NCI-H128 (cell line): Measurements from ENCODE around the gene ATF5.

ENCODE experiments used
- DNase-seq: peaks from one replicate; lab custom pipeline; 2025; ENCODE audit not compliant: unreplicated experiment; lab: John Stamatoyannopoulos, UW

ATF5 gene

GRCh38 chr19:49972841-49973240, 43.8 kb downstream of the ATF5 start:
- no peak for DNase-seq

- DNase-seq, result no peak
Measured at GRCh38 chr19:49973987-49974386, 45.0 kb downstream of the ATF5 start.

DNA sequence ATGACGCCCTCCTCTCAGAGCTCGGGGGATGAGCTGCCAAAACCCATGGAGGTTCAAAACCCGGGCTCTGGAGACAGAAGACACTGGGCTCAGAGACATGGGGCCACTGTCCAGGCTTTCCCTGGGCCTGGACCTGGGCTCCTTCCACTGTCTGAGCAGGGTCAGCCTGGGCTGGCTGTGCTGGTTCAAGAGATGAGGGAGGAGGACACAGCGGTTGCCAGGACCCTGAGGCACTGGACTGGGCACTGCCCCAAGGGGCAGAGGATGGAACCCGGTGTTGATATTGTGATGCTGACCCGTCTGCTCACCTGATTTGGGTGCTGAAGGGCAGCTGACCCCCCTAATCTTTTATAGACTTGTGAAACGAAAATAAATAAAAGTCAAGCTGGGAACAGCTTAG, 46.0 kb downstream of the ATF5 start:
- no peak for DNase-seq

- DNase-seq, result no peak
Measured at GRCh38 chr19:49976496-49976895, 47.5 kb downstream of the ATF5 start.

DNA sequence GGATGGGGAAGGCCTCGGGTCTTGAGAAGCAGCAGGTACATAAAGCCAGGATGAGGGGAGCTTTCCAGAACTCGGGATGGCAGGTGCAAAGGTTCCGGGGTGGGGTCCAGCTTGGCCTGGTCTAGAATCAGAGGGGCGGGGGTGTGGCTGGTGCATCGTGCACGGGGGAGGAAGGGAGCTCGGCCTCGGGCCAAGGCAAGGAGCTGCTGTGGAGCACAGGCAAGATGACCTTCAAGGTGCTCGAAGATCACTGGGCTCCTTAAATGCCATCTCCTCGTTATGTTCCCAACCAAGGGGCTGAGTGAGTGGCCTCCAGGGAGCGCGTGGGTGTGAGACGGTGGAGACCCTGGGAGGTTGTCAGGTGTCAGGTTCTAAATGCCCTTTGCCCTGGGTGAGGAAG, 48.1 kb downstream of the ATF5 start:
- DNase-seq, result no peak

DNA sequence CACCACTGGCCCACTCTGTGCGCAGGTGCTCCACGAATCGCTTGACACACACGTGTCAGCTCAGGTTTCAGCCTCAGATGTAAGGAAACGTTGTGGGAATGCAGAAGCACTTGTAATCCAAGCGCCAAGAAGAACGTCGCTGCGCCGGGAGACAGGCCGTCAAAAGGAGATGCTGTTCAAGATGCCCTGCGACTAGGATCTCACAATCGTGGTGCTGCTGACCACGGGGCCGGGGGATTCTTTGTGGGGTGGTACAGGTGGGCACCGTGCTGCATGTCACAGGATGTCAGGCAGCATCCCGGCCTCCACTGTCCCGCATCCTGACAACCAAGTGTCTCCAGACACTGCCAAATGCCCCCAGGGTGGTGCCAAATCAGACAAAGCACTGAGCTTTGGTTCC, 48.9 kb downstream of the ATF5 start:
- no peak for DNase-seq

DNA sequence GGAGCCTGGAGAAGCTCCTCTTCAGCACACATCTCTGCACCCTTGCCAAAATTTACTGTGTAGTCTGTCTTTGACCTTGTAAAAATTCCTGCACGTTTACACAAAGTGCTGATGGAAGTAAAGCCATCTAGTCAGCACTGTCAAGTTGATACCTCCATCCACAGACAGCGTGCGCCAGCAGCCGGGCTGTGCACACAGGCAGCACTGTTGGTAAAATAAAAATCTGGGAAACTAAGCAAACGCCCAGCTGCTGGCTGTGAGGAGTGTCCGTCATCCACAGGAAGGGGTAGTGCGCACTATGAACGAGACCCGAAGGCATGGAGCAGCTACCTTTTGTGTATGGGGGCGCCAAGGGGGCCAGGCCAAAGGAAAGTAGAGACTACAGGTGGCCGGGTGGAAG, 49.3 kb downstream of the ATF5 start:
- DNase-seq, result no peak

DNA sequence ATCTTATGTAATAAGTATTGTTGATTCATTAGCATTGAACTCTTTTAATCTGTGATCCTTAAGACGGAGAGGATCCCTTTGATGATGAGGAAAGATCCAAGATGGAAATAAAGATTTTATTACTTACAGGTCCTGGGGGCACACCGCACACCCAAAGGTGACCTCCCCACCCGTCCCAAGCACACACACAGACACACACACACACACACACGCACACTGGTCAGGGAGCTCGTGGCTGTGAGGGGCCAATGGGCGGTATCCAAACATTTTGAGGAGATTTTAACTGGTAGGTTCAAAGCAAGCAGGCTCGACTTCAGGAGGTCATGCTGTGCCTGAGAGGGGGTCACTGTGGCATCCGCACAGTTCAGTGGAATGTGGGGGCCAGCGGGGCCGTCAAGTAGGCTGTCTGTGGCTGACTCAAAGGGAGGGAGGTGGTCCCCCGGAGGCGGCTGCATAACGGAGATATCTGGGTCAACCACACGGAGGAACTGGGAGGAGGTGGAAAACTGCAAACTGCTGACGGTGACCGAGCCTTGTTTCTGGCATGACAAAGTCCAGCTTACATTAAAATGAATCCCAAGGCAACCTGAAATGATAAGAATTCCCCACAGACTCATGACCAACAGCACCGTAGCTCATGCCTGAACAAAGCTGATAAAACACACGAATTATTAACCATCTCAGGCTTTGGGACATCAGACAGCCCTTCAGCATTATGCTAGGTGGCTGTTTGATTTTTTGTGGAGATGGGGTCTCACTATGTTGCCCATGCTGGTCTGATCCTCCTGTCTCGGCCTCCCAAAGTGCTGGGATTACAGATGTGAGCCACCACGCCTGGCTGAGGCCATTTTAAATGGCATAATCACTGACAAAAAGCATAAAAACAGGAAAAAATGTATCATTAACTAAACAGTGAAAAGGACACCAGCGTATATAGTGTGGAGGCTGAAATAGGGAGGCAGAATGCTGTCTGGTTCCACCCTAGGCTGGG, 52.9 kb downstream of the ATF5 start:
- DNase-seq, result no peak
